Lower leg skin (tissue), 4 donors: Measurements from ENCODE around the gene PCGF1. TPM values are rescaled to one million over a fixed set of nuclear protein-coding genes. Genes with fewer than 3 reads are reported as not detected.
"Not testable (repeated sequence)": the region's sequence is repeated elsewhere in the genome, so short reads cannot be mapped to it uniquely, and the experiment has no call there.

ENCODE experiments used
- DNase-seq, 2 donors: peaks; one replicate each; pipeline ENCODE4 v3.0.0-alpha.2; 2019; ENCODE audit warnings: low spot score in 2 of 2
- H3K4me3 ChIP-seq: fragments of 200-600 bp; sonication (generic); 2 replicates; pipeline ENCODE4 v1.5.1; 2017; ENCODE audit warnings: mild to moderate bottlenecking, low read depth; ENCODE audit not compliant: poor library complexity, severe bottlenecking
- POLR2A ChIP-seq, 2 donors: fragments of 450-650 bp; IDR thresholded peaks; one replicate each; pipeline ENCODE4 v1.6.1; 2016 to 2017; ENCODE audit warnings: antibody characterized with exemption in 2 of 2, mild to moderate bottlenecking in 1 of 2, moderate library complexity in 1 of 2
- WGBS, 2 donors: methylation state at CpG; one replicate each; pipeline ENCODE4 v1.1.5; 2018; 5-methylcytosine and 5-hydroxymethylcytosine counted together
- intact Hi-C: fragments of 100-400 bp; cut with DNase I; formaldehyde crosslinking; loops from one replicate; pipeline ENCODE4 v1.15.0; 2023; ENCODE audit warnings: low total_unique reads
- total RNA-seq, 4 donors: library from RNA; depleted of rRNA; stranded (reverse); fragments of >200 nt; gene quantifications; one replicate each; pipeline ENCODE4 v1.1.0, GENCODE V29; 2016
- TF ChIP-seq, protein P1 (sequence below), 3 donors: fragments of 450-650 bp; IDR thresholded peaks; one replicate each; pipeline ENCODE4 v1.5.1; 2016; ENCODE audit warnings: antibody characterized with exemption in 3 of 3, mild to moderate bottlenecking in 3 of 3, moderate library complexity in 2 of 3

PCGF1 gene
- total RNA-seq, 4 donors from 2014 or later = 13.3 to 38.4 (median 24.1) TPM

DNA sequence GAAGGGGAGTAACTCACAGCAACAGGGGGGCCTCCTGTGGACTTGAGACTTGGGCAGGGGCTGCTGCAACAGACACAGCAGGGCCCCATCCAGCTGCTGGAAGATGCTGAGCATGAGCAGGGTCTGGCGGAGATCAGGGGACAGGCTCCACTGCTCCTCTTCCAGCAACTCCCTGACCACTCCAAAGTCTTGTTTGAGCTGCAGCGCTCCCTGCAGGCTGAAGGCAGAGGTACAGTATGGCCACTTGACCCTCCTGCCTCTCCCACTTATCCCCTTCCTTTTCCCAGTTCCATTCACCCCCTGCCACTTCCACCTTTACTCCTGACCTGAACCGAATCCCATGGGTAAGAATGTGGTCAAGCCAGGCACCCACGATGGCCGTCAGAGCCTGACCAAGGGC is 32.6 kb downstream of the PCGF1 start:
- TF ChIP-seq, protein P1, sequence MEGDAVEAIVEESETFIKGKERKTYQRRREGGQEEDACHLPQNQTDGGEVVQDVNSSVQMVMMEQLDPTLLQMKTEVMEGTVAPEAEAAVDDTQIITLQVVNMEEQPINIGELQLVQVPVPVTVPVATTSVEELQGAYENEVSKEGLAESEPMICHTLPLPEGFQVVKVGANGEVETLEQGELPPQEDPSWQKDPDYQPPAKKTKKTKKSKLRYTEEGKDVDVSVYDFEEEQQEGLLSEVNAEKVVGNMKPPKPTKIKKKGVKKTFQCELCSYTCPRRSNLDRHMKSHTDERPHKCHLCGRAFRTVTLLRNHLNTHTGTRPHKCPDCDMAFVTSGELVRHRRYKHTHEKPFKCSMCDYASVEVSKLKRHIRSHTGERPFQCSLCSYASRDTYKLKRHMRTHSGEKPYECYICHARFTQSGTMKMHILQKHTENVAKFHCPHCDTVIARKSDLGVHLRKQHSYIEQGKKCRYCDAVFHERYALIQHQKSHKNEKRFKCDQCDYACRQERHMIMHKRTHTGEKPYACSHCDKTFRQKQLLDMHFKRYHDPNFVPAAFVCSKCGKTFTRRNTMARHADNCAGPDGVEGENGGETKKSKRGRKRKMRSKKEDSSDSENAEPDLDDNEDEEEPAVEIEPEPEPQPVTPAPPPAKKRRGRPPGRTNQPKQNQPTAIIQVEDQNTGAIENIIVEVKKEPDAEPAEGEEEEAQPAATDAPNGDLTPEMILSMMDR (IDR thresholded peaks at IDR 0.05) = no peak
- no peak for TF ChIP-seq POLR2A (IDR thresholded peaks at IDR 0.05)
- intact Hi-C loops = no loop called here
- DNase-seq = no peak
- H3K4me3 ChIP-seq = no peak overlapping the region
- WGBS, 2 donors = 90 to 93% methylated on average over 5 of the region's 5 CpGs

DNA sequence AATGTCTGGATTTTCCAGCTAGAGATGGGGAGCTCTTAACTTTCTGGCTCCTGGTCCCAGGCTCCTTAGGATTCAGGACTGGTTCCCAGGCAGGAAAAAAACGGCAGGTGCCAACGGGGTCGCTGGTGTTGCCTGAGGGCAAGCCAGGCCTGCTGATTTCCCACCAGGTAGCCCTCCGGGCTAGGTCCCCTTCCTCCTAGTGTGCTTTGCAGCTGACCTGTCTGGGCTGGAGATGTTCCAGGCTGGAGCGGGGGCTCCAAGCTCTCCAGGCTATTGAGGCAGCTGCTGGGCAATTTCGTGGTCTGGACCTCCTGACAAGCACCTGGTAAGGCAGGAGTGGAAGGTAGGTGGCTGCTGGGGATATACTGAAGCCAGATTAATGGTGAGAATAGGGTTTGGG is 33.0 kb downstream of the PCGF1 start:
- intact Hi-C loops = no loop called here
- no peak for TF ChIP-seq POLR2A (IDR thresholded peaks at IDR 0.05)
- TF ChIP-seq, protein P1 (IDR thresholded peaks at IDR 0.05) = no peak
- WGBS, 2 donors = 87 to 90% methylated on average over 6 of the region's 6 CpGs
- DNase-seq = no peak
- H3K4me3 ChIP-seq = no peak overlapping the region

DNA sequence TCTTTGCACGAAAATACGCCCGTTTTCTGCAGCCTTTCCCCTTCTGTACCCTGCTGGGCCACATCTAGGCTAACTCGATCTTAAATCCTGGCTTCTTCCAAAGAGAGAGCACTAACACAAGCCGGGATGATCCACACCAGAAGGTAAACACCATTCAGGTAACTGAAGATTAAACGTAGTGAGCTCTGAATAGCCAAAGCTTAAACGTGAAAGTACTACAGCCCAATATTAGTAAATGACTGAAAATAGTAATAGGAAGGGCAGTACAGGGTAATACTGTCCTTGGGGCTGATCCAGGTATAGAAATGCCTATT is 34.6 kb downstream of the PCGF1 start:
- intact Hi-C loops = no loop called here
- WGBS, 2 donors = 14 to 16% methylated on average over 7 of the region's 7 CpGs
- TF ChIP-seq, protein P1 (IDR thresholded peaks at IDR 0.05) = no peak
- TF ChIP-seq POLR2A (IDR thresholded peaks at IDR 0.05) = no peak
- DNase-seq = no peak
- H3K4me3 ChIP-seq = no peak overlapping the region

DNA sequence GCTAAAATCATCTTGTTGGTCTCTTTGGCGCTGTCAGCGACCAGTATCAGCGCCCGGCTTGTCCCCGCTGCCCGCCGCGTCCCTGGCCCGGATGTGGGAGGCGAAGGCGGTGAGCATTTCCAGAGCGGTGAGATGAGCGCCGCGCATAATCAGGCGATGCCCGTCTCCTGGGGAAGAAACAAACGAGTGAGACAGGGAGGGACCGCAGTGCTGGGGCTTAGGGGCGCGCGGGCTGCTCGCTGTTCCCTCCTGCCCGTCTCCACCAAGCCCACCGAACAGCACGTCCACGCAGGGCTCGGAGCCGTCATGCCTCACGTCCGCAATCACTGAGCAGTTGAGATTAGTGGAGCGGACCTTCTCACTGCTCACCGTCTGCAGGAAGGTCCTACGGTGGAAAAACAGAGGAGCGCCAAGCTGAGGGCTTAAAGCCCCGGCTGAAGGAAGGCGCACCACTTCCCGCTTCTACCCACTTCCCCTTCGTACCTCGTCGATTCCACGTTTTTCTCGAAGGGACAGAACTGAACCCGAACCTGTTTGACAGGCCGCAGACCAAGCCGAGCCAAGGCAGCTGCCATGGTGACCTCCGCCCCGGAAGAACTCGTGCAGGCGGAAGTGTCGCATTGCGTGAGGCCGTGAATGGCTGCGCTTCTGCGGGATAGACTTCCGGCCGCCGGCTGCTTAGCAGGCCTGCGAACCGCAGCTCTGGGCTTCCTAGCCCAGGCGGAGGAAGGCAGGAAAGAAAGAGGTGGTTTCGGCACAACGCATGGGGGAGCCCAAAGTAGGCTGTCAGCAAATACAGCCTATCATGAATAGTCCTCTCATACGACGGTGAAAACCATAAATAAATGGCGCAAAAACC is 35.2 kb downstream of the PCGF1 start, which contains the start of gene MRPL53:
MRPL53 (minus strand) TSS at position 595 of the 859 bp plus-strand sequence; CDS start at position 575, 20 bp downstream.
- intact Hi-C loops = no loop called here
- H3K4me3 ChIP-seq = peak within 1 kb of the TSS; percentile 54
- 1% methylated on average over 66 of the region's 66 CpGs for WGBS, 2 donors
- DNase-seq = peak; percentile 91 to 99
- TF ChIP-seq, protein P1 (IDR thresholded peaks at IDR 0.05) = no peak
- TF ChIP-seq POLR2A (IDR thresholded peaks at IDR 0.05) = no peak

DNA sequence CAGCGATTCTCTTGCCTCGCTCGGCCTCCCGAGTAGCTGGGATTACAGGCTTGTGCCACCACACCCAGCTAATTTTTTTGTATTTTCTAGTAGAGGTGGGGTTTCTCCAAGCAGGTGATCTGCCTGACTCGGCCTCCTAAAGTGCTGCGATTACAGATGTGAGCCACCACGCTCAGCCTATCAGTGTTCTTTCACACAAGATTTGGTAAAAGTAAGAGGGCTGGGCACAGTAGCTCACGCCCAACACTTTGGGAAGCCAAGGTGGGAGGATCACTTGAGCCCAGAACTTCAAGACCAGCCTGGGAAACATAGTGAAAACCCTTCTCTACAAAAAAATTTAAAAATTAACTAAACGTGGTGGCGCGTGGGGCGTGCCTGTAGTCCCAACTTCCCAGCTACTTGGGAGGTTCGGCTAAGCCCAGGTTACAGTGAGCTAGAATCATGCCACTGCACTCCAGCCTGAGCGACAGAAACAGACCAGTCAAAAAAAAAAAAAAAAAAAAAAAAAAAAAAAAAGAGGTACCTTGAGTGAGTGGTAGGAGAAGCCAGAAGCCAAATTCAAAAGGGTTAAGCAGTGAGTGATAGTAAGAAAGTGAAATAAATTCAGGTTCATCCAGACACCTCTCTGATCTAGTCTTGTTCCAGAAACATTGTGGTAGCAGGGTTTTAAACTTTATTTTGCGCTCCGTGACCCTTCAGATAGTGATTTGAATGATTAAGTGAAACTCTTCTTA is 36.0 kb downstream of the PCGF1 start:
- intact Hi-C loops = no loop called here
- TF ChIP-seq, protein P1 (IDR thresholded peaks at IDR 0.05) = no peak
- WGBS, 2 donors = 48 to 51% methylated on average over 16 of the region's 16 CpGs
- DNase-seq = no peak
- peak overlapping the region; percentile 54 for H3K4me3 ChIP-seq

DNA sequence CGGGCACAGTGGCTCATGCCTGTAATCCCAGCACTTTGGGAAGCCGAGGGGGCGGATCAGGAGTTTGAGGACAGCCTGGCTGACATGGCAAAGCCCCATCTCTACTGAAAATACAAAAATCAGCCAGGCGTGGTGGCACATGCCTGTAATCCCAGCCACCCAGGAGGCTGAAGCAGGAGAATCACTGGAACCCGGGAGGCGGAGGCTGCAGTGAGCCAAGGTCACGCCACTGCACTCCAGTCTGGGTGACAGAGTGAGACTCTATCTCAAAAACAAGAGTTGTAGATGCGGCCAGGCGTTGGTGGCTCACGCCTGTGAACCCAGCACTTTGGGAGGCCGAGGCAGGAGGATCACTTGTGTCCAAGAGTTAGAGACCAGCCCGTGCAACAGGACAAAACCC is 36.8 kb downstream of the PCGF1 start:
- H3K4me3 ChIP-seq, DNase-seq, intact Hi-C loops: not testable (repeated sequence)
- WGBS, 2 donors = 95 to 96% methylated on average over 12 of the region's 12 CpGs
